Cerebellar cortex (tissue), 1 donor: ENCODE measurements around the gene NAPA.

Experiments used
- DNase-seq: peaks from one replicate; pipeline ENCODE4 v3.0.0-alpha.2; 2015; ENCODE audit warnings: low spot score

The NAPA gene

GRCh38 chr19:47521473-47522180 lies 6.8 kb upstream of the NAPA start:
- no peak for DNase-seq

DNA sequence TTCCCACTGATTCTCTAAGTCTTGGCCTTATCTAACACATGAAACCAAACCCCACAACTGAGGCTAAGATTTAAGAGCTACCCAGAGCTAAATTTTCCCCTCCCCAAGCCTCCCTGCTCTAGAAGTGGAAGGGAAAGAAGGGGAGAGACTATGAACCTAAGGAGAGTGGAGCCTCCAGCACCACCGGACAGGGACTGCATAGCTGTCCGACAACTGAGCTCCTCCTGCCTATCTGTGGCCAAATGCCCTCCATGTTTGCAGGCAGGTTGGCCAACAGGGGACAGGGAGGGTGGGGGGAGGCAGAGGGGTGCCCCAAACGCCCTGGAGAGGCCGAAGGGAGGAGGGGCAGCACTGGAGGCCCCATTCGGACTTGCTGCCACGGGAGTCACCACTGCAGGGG lies 6.0 kb upstream of the NAPA start:
- no peak for DNase-seq

DNA sequence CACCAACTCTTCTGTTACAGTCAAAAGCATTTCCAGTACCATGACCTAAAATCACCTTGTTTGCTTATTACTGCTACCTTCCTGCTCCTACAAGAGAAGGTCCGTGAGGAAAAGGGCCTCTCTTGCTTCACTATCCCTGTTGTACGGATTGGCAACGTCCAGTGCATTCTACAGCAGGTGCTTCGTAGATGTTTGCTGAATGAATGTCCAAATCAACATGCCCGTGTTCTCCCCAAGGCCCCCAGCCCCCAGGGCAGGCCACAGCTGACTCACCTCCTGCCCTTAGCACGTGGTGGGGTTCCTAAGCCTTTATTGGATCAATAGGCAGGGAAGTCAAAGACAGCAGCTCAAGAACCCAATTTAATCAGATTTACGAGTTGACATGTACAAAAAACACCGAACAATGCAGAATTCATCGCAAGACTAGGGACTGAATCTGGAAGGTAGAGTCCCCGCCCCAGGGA lies 5.5 kb upstream of the NAPA start:
- no peak for DNase-seq

- no peak for DNase-seq
These were observed 4.0 kb upstream of the NAPA start for GRCh38 chr19:47518854-47519253.

DNA sequence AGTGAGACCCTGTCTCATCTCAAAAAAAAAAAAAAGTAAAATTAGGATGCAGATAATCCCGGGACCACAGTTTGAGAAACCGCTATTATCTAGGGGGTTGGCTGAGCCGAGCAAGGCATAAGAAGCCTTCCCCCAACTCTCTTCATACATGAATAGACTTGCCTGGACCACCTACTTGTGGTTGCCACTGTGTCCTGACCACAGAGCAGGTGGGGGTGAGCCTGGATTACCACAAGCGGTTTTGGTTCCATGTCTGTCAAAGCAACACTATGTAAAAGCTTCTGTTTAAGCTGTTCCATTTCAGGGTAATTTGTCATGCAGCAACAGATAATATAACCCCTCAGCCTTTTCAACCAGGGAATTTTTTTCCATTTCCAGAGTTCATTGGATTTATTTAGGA lies 3.3 kb upstream of the NAPA start:
- DNase-seq: no peak

- no peak for DNase-seq
These were observed 553 bp downstream of the NAPA start for GRCh38 chr19:47514151-47514868.

DNA sequence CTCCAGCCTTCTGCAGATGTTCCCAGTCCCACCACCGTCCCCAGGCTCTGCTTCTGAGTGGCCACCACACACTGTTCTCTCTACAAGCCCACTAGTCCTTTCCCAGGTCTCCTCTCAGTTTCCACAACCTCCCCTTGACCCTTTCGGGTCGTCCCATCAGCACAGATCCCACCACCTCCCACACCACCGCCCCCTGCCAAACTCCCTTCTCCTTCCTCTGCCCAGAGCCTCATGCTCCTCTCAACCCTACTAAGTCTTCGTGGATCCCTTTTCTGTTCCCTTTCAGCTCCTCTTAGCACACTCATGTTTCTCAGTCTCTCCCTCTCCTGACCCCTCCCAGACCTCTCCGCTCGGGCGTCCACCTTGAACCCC lies 1.9 kb downstream of the NAPA start:
- DNase-seq: no peak

- no peak for DNase-seq
These were observed 2.5 kb downstream of the NAPA start for GRCh38 chr19:47512183-47512947.

GRCh38 chr19:47511681-47512080 lies 3.2 kb downstream of the NAPA start:
- peak; percentile 78 for DNase-seq

GRCh38 chr19:47511128-47511517 lies 3.7 kb downstream of the NAPA start:
- DNase-seq: peak; percentile 73

DNA sequence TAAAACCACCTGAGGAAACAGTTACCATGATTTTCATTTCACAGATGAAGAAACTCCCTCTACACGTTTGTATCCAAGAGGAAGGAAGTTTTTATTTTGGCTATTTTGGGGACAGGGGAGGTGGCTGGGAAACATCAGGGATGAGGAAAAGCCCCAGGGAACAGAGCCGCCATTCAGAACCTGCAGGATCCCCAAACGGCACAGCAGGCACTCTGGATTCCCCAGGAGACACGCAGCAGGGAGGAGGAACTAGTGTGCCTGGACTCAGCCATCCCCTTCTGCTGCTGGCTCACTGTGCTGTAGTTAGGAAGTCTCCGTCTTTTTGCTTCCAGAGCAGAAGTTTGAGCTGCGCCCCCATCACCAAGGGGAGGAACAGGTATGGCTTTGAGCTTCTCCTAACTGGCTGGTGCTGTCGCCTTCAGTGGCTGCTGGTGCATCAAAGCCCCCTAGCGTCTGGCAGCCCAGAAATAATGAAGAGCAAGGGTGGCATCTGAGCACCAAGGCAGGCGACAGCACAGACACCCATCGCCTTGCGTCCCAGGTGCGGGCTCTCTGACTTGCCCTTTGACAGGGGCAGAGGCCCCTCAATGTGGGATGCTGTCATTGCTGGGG lies 4.2 kb downstream of the NAPA start:
- peak; percentile 52 for DNase-seq

DNA sequence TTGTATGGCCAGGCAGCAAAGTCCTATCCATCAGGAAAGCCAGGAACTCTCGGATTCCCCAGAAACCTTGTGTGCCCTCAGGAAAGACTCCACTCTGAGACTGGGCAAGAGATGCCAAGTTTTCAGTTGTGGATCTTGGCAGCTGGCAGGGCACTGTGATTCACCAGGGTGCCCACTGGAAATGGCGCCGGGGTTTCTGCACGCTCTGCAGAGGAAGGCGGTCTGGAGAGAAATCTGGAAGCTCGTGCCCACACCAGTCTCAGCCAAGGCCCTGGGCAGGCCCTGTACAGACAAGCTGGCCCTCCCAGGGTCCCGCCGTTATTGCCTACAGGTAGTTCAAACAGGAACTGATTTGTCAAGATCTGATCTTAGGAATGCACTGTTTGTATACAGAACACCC lies 4.9 kb downstream of the NAPA start:
- peak; percentile 45 for DNase-seq

DNA sequence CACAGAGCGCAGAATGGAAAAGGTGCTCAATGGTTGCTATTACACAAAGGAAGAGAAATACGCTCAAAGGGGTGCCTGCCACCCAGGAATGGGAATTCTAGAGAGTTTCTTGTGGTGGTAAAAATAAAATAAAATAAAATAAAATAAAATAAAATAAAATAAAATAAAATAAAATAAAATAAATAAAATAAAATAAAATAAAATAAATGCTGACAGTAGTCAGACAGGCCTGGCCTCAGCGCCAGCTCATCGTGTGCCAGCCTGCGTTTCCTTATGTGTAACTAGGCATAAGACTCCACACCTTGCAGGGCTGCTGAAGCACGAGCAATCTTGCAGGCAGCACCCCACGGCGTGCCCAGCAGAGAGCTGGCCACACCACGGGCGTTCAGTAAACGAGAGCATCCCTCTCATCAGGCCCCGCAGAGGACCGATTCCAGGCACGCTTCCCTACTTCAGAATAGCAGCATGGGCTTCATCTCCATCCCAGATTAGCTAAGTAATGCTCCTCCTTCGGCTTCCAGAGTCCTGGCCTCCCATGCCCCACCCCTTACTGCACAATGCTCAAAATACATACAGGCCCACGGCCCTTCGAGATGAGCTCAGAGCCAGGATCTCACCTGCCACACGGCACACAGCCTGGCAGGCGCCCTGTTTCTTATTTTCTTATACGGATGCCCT lies 5.6 kb downstream of the NAPA start:
- DNase-seq: peak; percentile 80

DNA sequence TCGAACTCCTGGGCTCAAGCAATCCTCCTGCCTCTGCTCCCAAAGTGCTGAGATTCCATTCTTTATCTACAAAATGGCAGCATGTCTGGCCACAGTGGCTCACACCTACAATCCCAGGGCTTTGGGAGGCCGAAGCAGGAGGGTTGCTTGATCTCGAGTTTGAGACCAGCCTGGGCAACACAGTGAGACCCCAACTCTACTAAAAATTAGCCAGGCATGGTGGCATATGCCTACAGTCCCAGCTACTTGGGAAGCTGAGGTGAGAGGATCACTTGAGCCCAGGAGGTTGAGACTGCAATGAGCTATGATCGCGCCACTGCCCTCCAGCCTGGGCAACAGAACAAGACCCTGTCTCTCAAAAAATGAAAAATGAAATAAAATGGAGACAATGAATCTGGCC lies 6.1 kb downstream of the NAPA start:
- no peak for DNase-seq

DNA sequence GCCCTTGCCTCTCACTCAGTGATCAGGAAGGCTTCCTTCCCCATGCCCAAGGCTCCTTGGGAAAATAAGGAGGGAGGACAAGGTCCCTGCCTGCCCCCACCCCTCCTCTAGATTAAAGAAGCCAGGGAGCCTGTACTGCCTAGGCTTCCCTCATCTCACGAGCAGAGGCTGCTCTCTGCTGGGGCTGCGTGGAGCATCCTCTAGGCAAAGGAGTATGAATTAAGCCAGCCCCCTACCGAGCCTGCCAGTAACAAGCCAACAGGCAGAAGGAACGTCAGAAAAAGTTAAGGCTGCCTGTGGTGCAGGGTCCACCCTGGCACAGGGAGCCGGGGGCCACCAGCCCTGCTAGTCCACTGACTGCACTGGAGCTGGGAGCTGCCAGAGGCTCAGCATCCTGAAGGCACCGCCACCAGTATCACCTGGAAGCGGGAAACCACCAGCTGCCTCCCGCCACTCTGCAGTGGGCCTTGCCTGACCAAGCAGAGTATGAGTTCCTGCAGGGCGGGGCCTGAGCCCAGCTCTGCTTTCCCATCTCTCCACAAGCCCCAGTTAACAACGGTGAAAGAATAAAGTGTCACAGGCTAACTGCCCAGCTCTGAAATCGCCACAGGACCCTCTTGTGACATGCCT lies 6.8 kb downstream of the NAPA start:
- peak; percentile 92 for DNase-seq

DNA sequence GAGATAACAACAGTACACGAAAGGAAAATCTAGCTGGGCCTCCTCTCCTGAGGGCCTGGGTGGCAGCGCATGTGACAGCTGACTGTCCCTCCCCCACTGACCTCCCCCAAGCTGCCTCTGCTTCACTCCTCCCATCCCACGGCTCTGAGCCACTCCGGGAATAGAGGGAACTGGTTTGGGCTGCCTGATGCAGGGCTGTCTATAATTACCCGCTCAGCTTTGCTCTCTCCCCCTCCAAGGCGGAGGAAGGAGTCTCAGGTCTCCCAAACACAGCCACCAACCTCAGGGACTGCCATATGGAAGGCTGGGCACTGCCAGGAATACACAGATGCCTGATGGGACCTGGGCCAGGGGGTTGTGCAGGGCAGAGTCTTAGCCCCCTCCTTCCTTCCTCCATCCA lies 7.9 kb downstream of the NAPA start:
- peak; percentile 94 for DNase-seq

DNA sequence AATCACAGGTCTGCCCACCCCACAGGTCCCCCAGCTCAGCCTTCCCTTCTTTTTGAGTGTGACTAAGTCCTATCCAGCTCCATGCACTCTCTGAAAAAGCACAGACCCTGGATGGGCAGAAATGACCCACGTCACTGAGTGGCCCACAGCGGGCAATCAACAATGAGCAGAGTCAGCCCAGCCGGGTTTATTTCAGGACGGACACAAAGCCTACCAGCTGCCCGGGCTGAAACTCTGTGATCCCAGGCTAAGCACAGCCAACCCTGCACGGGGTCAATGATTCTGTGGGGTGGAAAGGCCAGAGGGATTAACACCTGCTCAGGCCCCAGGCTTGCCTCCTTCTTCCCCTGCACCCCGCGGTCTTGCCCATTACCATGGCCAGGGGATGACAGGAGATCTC lies 8.4 kb downstream of the NAPA start:
- DNase-seq: no peak

GRCh38 chr19:47505506-47505905 lies 9.4 kb downstream of the NAPA start:
- no peak for DNase-seq

DNA sequence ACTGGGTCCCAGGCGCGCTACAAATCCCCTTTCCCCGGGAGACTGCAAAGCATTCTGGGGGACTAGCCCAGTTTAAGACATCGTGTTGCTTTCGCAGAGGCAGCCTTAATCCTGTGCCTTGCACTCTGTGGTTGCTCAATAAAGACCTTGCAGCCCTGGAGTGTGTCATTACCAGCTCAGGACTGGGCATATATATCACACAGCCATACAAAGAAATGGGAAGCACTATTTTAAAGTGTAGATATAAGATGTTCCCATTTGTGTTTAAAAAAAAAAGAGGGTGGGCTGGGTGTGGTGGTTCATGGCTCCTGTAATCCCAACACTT lies 11.1 kb downstream of the NAPA start:
- no peak for DNase-seq

- DNase-seq: no peak
These were observed 11.6 kb downstream of the NAPA start for GRCh38 chr19:47503130-47503825.
